ENCODE data around the gene KRTAP29-1. TPM values are rescaled to one million over a fixed set of nuclear protein-coding genes. Genes with fewer than 3 reads are reported as not detected.

Gene KRTAP29-1
- total and polyA plus RNA-seq, 2 experiments from 2014 or later = not detected

- no peak overlapping the region for H3K4me3 Mint-ChIP-seq
- H3K4me1 Mint-ChIP-seq = no peaks in the 10 kb centered on the region; the same call in 2 of the 3 replicates
- Histone ChIP-seq H3K4me2 (no peak overlapping the region), H4K20me1 (replicated peaks; ENCODE audit: insufficient read depth) (no peaks in the 10 kb centered on the region), H3K4me3 (no peak overlapping the region), H3K4me1 (ENCODE audit: insufficient read depth) (no peaks in the 10 kb centered on the region), H3F3A (replicated peaks; ENCODE audit: low read depth) (no peaks in the 10 kb centered on the region), H2AFZ (no peak overlapping the region; the same call in 1 of the 2 replicates), H3K27me3 (ENCODE audit: insufficient read depth) (no peaks in the 10 kb centered on the region), H3K27ac (ENCODE audit: low read depth) (no peak overlapping the region), H3K79me2 (replicated peaks; ENCODE audit: insufficient read depth) (no peaks in the 10 kb centered on the region), H3K36me3 (ENCODE audit: insufficient read depth) (no peaks in the 10 kb centered on the region), H3K9me2 (ENCODE audit: insufficient read depth) (no peaks in the 10 kb centered on the region)
- no peak for DNase-seq (ENCODE audit: low spot score)
- peaks cover 9% of the 10 kb centered on the region for H3K27me3 Mint-ChIP-seq (ENCODE audit: insufficient read depth, low read depth, poor library complexity)
- peaks cover 9% of the 10 kb centered on the region; the same call in 2 of the 3 replicates for H3K9me3 Mint-ChIP-seq
- no peak for ATAC-seq
- TF ChIP-seq EZH2 (IDR thresholded peaks at IDR 0.05; ENCODE audit: low read depth, unreplicated experiment) (no peak), ZNF331 (CRISPR knock-in tag; IDR thresholded peaks at IDR 0.05; ENCODE audit: low read depth) (no peak), ZNF114 (CRISPR knock-in tag; IDR thresholded peaks at IDR 0.05) (no peak), POLR2AphosphoS5 (IDR thresholded peaks at IDR 0.05; ENCODE audit: low read depth) (no peak), ZNF462 (CRISPR knock-in tag; IDR thresholded peaks at IDR 0.05) (no peak), CREB1 (CRISPR knock-in tag; IDR thresholded peaks at IDR 0.05; ENCODE audit: low read depth) (no peak), STAT1 (IDR thresholded peaks at IDR 0.05; ENCODE audit: unreplicated experiment) (no peak), JUNB (IDR thresholded peaks at IDR 0.05; ENCODE audit: unreplicated experiment) (no peak), REST (IDR thresholded peaks at IDR 0.05; ENCODE audit: unreplicated experiment) (no peak), NANOG (IDR thresholded peaks at IDR 0.05; ENCODE audit: borderline replicate concordance) (no peak), ETS1 (IDR thresholded peaks at IDR 0.05) (no peak), CTCF (conservative IDR thresholded peaks at IDR 0.05; ENCODE audit: low read depth in 2 of 2) (no peak), EZH2phosphoT487 (IDR thresholded peaks at IDR 0.05; ENCODE audit: unreplicated experiment) (no peak)
- H3K27ac Mint-ChIP-seq = no peak overlapping the region
- H3K36me3 Mint-ChIP-seq (ENCODE audit: low read depth) = peaks cover 6% of the 10 kb centered on the region; the same call in 1 of the 3 replicates
These were observed 20.5 kb upstream of the KRTAP29-1 start for GRCh38 chr17:41322903-41323895.
